RWPE2 (cell line): ENCODE measurements around the gene SLC5A11.

ENCODE experiments used
- ATAC-seq: fragments of 200-7000 bp; cut with Tn5 transposase; 3 replicates; pipeline ENCODE4 v1.9.1; 2021; ENCODE audit warnings: low read depth
- DNase-seq: peaks from one replicate; pipeline ENCODE4 v3.0.0-alpha.2; 2020; ENCODE audit warnings: low spot score
- H3K27ac ChIP-seq: fragments of 450-650 bp; 2 replicates; pipeline ENCODE4 v1.5.1; 2017; ENCODE audit warnings: mild to moderate bottlenecking; ENCODE audit not compliant: poor library complexity, severe bottlenecking
- H3K27me3 ChIP-seq: fragments of 250-450 bp; sonication (Bioruptor Pico); 2 replicates; pipeline ENCODE4 v1.5.1; 2021; ENCODE audit warnings: mild to moderate bottlenecking, moderate library complexity; ENCODE audit not compliant: insufficient read depth, poor library complexity, severe bottlenecking
- H3K36me3 ChIP-seq: fragments of 250-450 bp; sonication (Bioruptor Pico); 2 replicates; pipeline ENCODE4 v1.5.1; 2020; ENCODE audit warnings: low read depth, mild to moderate bottlenecking, moderate library complexity
- H3K4me1 ChIP-seq: fragments of 250-450 bp; sonication (Bioruptor Pico); 2 replicates; pipeline ENCODE4 v1.5.1; 2021; ENCODE audit warnings: mild to moderate bottlenecking, moderate library complexity; ENCODE audit not compliant: insufficient read depth, poor library complexity, severe bottlenecking
- H3K4me3 ChIP-seq: fragments of 250-450 bp; sonication (Bioruptor Pico); 2 replicates; pipeline ENCODE4 v1.5.1; 2021; ENCODE audit warnings: mild to moderate bottlenecking, moderate library complexity; ENCODE audit not compliant: severe bottlenecking
- H3K9me3 ChIP-seq: fragments of 250-450 bp; sonication (Bioruptor Pico); 2 replicates; pipeline ENCODE4 v1.5.1; 2021; ENCODE audit warnings: mild to moderate bottlenecking, moderate library complexity; ENCODE audit not compliant: severe bottlenecking
- TF ChIP-seq, protein P1 (sequence below): fragments of 450-650 bp; IDR thresholded peaks from one replicate; pipeline ENCODE4 v1.5.1; 2017; ENCODE audit warnings: mild to moderate bottlenecking, moderate library complexity; ENCODE audit not compliant: poor library complexity, severe bottlenecking

The SLC5A11 gene

DNA sequence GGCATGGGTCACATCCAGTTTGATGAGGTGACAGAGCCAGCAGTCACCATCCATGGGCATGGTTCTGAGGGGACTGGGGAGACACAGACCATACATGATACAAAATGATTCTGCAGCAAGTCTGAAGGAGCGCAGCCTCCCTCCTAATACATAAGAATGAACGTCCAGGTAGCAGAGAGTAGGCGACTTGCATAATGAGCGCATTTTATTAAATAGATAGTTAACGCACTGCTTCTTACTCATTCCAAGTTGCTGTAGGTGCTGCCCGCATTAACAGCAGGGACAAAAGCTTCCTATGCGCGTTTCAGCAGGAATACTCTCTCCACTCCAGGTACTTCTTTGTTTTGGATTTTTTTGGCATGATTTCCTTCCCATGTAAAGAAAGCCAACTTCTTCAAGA is 73.8 kb downstream of the SLC5A11 start:
- no peak overlapping the region for H3K4me3 ChIP-seq
- H3K27me3 ChIP-seq, result no peaks in the 10 kb centered on the region
- H3K4me1 ChIP-seq, result no peaks in the 10 kb centered on the region
- peaks cover 10% of the 10 kb centered on the region for H3K36me3 ChIP-seq
- H3K27ac ChIP-seq, result no peak overlapping the region
- ATAC-seq (no peak), DNase-seq (no peak)
- H3K9me3 ChIP-seq, result no peaks in the 10 kb centered on the region
- TF ChIP-seq, protein P1, sequence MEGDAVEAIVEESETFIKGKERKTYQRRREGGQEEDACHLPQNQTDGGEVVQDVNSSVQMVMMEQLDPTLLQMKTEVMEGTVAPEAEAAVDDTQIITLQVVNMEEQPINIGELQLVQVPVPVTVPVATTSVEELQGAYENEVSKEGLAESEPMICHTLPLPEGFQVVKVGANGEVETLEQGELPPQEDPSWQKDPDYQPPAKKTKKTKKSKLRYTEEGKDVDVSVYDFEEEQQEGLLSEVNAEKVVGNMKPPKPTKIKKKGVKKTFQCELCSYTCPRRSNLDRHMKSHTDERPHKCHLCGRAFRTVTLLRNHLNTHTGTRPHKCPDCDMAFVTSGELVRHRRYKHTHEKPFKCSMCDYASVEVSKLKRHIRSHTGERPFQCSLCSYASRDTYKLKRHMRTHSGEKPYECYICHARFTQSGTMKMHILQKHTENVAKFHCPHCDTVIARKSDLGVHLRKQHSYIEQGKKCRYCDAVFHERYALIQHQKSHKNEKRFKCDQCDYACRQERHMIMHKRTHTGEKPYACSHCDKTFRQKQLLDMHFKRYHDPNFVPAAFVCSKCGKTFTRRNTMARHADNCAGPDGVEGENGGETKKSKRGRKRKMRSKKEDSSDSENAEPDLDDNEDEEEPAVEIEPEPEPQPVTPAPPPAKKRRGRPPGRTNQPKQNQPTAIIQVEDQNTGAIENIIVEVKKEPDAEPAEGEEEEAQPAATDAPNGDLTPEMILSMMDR, result no peak

DNA sequence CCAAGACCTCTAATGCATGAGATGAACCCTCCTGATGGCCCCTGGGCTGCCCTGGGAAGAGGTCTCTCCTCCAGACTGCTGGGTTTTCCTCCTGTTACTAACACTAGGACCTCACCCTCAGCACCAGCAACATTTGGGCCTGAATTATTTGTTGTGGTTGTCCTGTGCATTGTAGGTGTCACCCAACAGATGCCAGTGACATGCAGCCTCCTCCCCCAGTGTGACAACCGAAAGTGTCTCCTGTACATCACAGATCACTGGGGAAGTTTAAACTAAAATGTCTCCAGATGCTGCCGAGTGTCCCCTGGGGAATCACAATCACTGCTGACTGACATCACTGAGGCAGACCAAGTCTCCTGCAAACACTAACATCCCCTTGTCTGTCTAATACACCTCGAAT is 74.8 kb downstream of the SLC5A11 start:
- no peak for ATAC-seq
- Histone ChIP-seq H3K27ac (no peak overlapping the region), H3K4me1 (no peaks in the 10 kb centered on the region), H3K36me3 (peaks cover 10% of the 10 kb centered on the region), H3K4me3 (no peak overlapping the region), H3K9me3 (no peaks in the 10 kb centered on the region), H3K27me3 (no peaks in the 10 kb centered on the region)
- no peak for DNase-seq
- TF ChIP-seq, protein P1, result no peak

DNA sequence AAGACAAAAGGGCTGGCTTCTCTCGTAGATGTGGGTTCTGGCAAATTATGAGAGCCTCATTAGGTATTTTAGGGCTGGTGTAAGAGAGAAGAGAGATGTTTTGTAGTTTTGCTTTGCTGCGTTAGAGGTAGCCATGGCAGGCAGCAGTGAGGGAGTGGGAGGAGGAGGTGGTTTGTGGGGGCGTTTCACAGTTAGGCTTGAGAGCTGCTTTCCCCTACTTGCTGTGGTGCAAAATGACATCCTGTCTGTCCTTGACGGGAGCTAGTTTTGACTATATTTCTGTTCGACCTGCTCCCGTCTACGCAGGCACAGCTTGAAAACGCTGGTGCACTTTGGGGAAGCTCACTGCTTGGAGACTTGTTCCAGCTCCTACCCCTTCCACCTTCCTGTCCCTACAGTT is 75.5 kb downstream of the SLC5A11 start:
- Histone ChIP-seq H3K4me3 (no peak overlapping the region), H3K9me3 (no peaks in the 10 kb centered on the region), H3K36me3 (peaks cover 10% of the 10 kb centered on the region), H3K27ac (no peak overlapping the region), H3K27me3 (no peaks in the 10 kb centered on the region), H3K4me1 (no peaks in the 10 kb centered on the region)
- TF ChIP-seq, protein P1, result no peak
- no peak for DNase-seq
- ATAC-seq, result no peak

DNA sequence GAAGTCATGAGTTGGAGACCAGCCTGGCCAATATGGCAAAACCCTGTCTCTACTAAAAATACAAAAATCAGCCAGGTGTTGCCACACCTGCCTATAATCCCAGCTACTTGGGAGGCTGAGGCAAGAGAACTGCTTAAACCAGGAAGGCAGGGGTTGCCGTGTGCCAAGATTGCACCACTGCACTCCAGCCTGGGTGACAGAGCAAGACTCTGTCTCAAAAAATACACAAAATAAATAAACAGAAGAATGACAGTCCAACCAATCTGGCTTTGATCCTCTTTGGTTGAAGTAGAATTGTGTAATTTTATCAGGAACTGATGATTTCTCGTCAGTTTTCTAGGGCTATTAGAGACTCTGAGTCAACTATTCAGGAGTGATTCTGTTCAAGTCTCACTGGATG is 79.4 kb downstream of the SLC5A11 start:
- TF ChIP-seq, protein P1, result no peak
- no peak for DNase-seq
- no peaks in the 10 kb centered on the region for H3K9me3 ChIP-seq
- no peaks in the 10 kb centered on the region for H3K4me1 ChIP-seq
- H3K27ac ChIP-seq, result no peak overlapping the region
- H3K27me3 ChIP-seq, result no peaks in the 10 kb centered on the region
- H3K4me3 ChIP-seq, result no peak overlapping the region
- peaks cover 23% of the 10 kb centered on the region for H3K36me3 ChIP-seq
- no peak for ATAC-seq

DNA sequence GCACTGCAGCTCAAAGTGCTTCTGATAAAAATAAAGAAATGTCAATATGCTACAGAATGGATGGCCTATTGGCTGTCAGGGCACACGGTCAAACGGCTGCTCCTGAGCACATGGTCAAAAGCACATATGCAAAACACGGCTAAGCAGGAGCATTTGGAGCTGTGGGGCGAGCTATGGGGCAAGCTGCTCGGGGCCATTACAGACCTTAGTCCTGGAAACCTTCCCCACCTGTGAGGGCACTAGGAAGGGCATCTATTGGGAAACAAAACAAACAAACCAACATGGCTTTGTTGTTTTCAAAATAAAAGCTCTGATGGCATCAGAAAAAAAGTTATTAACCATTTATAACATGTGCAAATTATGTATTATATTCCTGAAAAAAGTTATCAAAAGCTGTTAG is 83.6 kb downstream of the SLC5A11 start:
- TF ChIP-seq, protein P1, result no peak
- Histone ChIP-seq H3K27me3 (no peaks in the 10 kb centered on the region), H3K9me3 (no peaks in the 10 kb centered on the region), H3K36me3 (peaks cover 28% of the 10 kb centered on the region), H3K27ac (no peak overlapping the region), H3K4me1 (no peaks in the 10 kb centered on the region), H3K4me3 (no peak overlapping the region)
- no peak for ATAC-seq
- no peak for DNase-seq
